ENCODE results near the gene FOXO1.

The FOXO1 gene

DNA sequence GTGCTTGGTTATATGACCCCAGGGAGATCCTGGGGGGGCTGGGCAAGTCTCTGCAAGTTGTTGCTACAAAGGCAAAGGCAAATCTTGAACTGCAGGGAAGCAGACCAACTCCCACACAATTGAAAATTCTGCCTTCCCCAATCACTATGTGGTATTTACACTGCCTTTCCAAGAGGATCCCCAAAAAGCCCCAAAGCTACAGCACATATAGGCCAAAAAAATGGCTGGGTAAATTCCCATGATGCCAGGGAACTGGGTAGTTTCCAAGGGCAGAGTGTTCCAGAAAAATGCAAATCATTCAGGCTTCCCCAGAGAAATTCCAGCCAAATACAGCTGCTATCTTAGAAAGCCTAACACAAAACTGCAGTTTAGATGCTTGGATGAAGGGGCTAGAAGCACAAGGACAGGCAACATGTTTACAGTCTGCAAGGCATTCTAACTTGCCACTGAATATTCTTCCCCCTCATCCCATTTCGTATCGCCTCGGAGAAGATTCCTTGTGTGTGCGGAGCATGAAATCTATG lies 6.2 kb downstream of the FOXO1 start:
- no peak for TF ChIP-seq CTCF (IDR thresholded peaks at IDR 0.05; ENCODE audit: low read depth, low read length)
- DNase-seq (ENCODE audit: extremely low read depth, low read depth) = no peak

DNA sequence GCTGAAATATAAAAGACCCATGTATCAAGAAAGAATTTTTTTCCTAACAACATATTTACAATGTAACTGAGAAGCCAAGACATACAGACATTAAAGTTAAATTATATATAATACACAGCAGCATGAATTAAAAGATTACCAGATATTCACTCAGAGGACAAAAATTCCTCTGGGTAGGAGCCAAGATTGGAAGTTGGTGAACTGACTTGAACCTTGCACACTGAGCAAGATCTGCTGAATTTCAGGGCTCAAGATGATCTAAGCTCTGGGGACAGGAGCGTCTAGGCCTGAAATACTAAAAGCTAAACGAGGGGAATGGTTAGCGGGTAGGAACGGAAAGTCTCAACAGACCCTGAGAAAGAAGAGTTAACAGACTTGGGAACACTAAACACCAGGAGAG lies 8.5 kb downstream of the FOXO1 start:
- DNase-seq (ENCODE audit: extremely low read depth, low read depth) = no peak
- no peak for TF ChIP-seq CTCF (IDR thresholded peaks at IDR 0.05; ENCODE audit: low read depth, low read length)

GRCh38 chr13:40657307-40657706 lies 9.1 kb downstream of the FOXO1 start:
- TF ChIP-seq CTCF (IDR thresholded peaks at IDR 0.05; ENCODE audit: low read depth, low read length) = no peak
- no peak for DNase-seq (ENCODE audit: extremely low read depth, low read depth)

DNA sequence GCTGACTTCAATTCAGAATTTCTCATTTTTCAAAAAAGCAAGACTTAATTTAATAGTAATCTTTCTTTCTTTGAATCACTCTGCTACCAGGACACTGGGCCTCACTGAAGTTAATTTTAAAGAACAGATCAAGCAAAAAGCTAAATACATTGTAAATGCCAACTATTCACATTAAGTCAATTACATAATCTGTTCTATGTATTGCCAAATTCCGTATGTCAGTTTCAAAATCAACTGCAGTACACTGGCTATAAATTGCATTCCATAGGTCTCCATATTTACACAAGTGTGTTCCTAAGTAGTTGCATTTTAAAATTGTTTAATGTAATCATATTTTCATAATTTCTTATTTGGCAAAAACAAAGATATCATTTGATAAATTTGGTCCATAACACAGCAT lies 10.1 kb downstream of the FOXO1 start:
- TF ChIP-seq CTCF (IDR thresholded peaks at IDR 0.05; ENCODE audit: low read depth, low read length) = no peak
- DNase-seq (ENCODE audit: extremely low read depth, low read depth) = no peak

DNA sequence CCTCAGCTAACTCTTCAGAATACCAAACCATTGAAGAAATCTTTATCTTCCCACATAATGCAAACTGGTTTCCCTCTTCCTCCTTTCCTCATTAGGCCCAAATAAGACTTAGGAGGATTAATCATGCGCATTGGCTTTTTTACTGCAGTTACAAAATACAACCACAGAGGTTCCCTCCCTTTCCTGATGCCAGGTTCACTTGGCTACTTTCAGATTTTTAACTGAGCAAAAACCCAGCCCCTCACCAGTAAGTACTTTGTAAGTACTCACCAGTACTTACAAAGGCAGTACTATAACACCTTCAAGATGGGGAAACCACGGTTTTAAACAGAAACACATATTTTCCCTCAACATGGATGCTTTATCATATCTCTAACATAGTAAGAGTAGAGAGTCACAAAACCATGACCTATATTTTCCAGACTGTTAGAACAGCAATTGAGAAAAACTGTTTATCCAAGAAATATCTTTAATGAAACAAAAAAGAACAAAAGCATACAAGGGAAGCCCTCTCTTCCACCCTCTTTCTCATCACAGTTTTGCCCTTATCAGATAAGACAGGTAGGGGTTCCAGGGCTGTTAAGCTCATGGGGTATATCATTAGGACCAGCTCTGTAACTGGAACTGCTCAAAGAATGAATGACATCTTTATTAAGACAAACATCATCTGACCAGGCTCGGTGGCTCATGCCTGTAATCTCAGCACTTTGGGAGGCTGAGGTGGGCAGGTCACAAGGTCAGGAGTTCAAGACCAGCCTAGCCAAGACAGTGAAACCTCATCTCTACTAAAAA lies 12.7 kb downstream of the FOXO1 start:
- DNase-seq (ENCODE audit: extremely low read depth, low read depth) = no peak
- TF ChIP-seq CTCF (IDR thresholded peaks at IDR 0.05; ENCODE audit: low read depth, low read length) = no peak

GRCh38 chr13:40652588-40652940 lies 13.9 kb downstream of the FOXO1 start:
- TF ChIP-seq CTCF (IDR thresholded peaks at IDR 0.05; ENCODE audit: low read depth, low read length) = no peak
- no peak for DNase-seq (ENCODE audit: extremely low read depth, low read depth)

DNA sequence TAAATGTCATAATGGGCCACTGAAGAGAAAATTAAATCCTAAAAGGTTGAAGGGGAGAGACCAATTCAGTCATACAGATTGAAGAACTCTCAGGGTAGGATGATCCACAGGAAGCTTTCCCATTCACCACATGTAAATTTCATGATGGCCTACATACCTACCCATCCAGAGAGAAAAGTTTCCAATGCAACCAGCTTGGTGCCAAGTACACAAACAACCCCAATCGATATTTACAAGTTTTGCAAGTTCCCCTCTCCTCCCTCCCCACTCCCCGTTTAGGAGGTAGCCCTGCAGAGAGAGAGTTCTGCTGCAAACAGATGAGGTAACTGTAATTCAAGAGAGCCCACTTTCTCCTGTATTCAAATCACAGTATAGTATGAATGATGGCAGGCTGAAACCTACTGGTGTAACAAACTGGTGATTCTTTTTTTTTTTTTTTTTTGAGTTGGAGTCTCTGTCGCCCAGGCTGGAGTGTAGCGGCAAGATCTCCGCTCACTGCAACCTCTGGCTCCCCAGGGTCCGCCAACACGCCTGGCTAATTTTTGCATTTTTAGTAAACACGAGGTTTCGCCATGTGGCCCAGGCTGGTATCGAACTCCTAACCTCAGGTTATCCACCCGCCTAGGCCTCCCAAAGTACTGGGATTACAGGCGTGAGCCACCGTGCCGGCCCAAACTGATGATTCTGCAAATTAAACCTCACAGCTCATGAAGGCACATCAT lies 14.4 kb downstream of the FOXO1 start:
- no peak for TF ChIP-seq CTCF (IDR thresholded peaks at IDR 0.05; ENCODE audit: low read depth, low read length)
- no peak for DNase-seq (ENCODE audit: extremely low read depth, low read depth)

Data from AG09319 (cell line).